SK-N-SH (cell line): ENCODE measurements around the gene NOB1. TPM values are rescaled to one million over a fixed set of nuclear protein-coding genes. Genes with fewer than 3 reads are reported as not detected.
A peak's percentile ranks its signal among the peaks of the same experiment; 100 is the strongest.

Experiments
- CTCF ChIA-PET: fragments of 300-600, 350-600 bp; formaldehyde crosslinking; extraction: SDS; loops from one replicate; lab custom pipeline; 2021; lab: Yijun Ruan, JAX
- POLR2A ChIA-PET: fragments of 350-600 bp; sonication (Branson Sonifier 250); formaldehyde crosslinking; extraction: SDS; loops from one replicate; lab custom pipeline; 2020; ENCODE audit warnings: antibody characterized with exemption, inconsistent platforms; lab: Yijun Ruan, JAX
- DNase-seq: peaks from one replicate; pipeline ENCODE4 v3.0.0; 2012
- H2AFZ ChIP-seq: fragments of 200-600 bp; sonication (generic); 2 replicates; pipeline ENCODE4 v1.8.1; 2016; ENCODE audit warnings: antibody characterized with exemption, mild to moderate bottlenecking, low read depth
- H3F3A ChIP-seq: fragments of 200-600 bp; sonication (generic); replicated peaks from 2 replicates; pipeline ENCODE3; 2016; ENCODE audit warnings: antibody characterized with exemption, mild to moderate bottlenecking; ENCODE audit not compliant: insufficient read depth
- H3K27ac ChIP-seq, 2 experiments: fragments of 200-500 bp in 1 of 2; fragments of 200-600 bp in 1 of 2; sonication (Bioruptor generic) in 1 of 2; sonication (generic), shearing (Covaris generic) in 1 of 2; 2 replicates each; pipeline versions ENCODE4 v1.5.1 to v1.6.1; 2014 to 2016; ENCODE audit warnings: low read depth in 2 of 2, inconsistent platforms in 1 of 2, low read length in 1 of 2, mild to moderate bottlenecking in 1 of 2, mixed read lengths in 1 of 2
- H3K27me3 ChIP-seq: fragments of 200-600 bp; sonication (generic), shearing (Covaris generic); 2 replicates; pipeline ENCODE4 v1.6.1; 2016; ENCODE audit warnings: mixed run types; ENCODE audit not compliant: insufficient read depth
- H3K36me3 ChIP-seq, 2 experiments: fragments of 200-500 bp in 1 of 2; fragments of 200-600 bp in 1 of 2; sonication (Bioruptor generic) in 1 of 2; sonication (generic) in 1 of 2; replicated peaks in 1 of 2; 2 replicates each; pipeline versions ENCODE3 to v1.5.1; 2014 to 2016; ENCODE audit warnings: low read length in 1 of 2, mild to moderate bottlenecking in 1 of 2; ENCODE audit not compliant: insufficient read depth in 2 of 2, control insufficient read depth in 1 of 2
- H3K4me1 ChIP-seq, 2 experiments: fragments of 200-500 bp in 1 of 2; fragments of 200-600 bp in 1 of 2; sonication (Bioruptor generic) in 1 of 2; sonication (generic), shearing (Covaris generic) in 1 of 2; 2 replicates each; pipeline versions ENCODE4 v1.5.1 to v1.6.1; 2014 to 2016; ENCODE audit warnings: low read depth in 1 of 2, low read length in 1 of 2, mixed run types in 1 of 2; ENCODE audit not compliant: insufficient read depth in 2 of 2, control insufficient read depth in 1 of 2
- H3K4me2 ChIP-seq: fragments of 200-600 bp; sonication (generic), shearing (Covaris generic); 2 replicates; pipeline ENCODE4 v1.6.1; 2017; ENCODE audit warnings: mixed run types
- H3K4me3 ChIP-seq, 2 experiments: fragments of 200-500 bp in 1 of 2; fragments of 200-600 bp in 1 of 2; sonication (Bioruptor generic) in 1 of 2; sonication (generic), shearing (Covaris generic) in 1 of 2; 2 replicates each; pipeline versions ENCODE4 v1.5.1 to v1.8.1; 2014 to 2016; ENCODE audit warnings: low read depth in 2 of 2, inconsistent platforms in 1 of 2, low read length in 1 of 2, mild to moderate bottlenecking in 1 of 2, mixed read lengths in 1 of 2, moderate library complexity in 1 of 2
- H3K79me2 ChIP-seq: fragments of 200-600 bp; sonication (generic); 2 replicates; pipeline ENCODE4 v1.8.1; 2017; ENCODE audit warnings: mild to moderate bottlenecking; ENCODE audit not compliant: insufficient read depth
- H3K9ac ChIP-seq: fragments of 200-600 bp; sonication (generic); 2 replicates; pipeline ENCODE4 v1.6.1; 2017; ENCODE audit warnings: mixed run types
- H3K9me2 ChIP-seq: fragments of 200-600 bp; sonication (generic); 2 replicates; pipeline ENCODE4 v1.6.1; 2017; ENCODE audit warnings: mixed run types
- H3K9me3 ChIP-seq: fragments of 200-600 bp; sonication (generic); 2 replicates; pipeline ENCODE4 v1.6.1; 2017; ENCODE audit warnings: mixed run types, mild to moderate bottlenecking, moderate library complexity
- H4K20me1 ChIP-seq: fragments of 200-600 bp; sonication (generic); 2 replicates; pipeline ENCODE4 v1.6.1; 2017; ENCODE audit warnings: mild to moderate bottlenecking, mixed run types; ENCODE audit not compliant: insufficient read depth
- EZH2phosphoT487 ChIP-seq: fragments of 200-600 bp; sonication (generic); IDR thresholded peaks from 2 replicates; pipeline ENCODE4 v1.6.1; 2017; ENCODE audit warnings: low read depth, mixed run types, mild to moderate bottlenecking, antibody characterized with exemption, moderate library complexity, borderline replicate concordance
- FOSL2 ChIP-seq: IDR thresholded peaks from 2 replicates; pipeline ENCODE4 v1.4.0; 2012; ENCODE audit warnings: low read depth, mild to moderate bottlenecking, moderate library complexity, borderline replicate concordance
- GATA2 ChIP-seq: sonication (generic); formaldehyde crosslinking; IDR thresholded peaks from 2 replicates; pipeline ENCODE4 v1.5.0; 2020; ENCODE audit warnings: mild to moderate bottlenecking, missing genetic modification reagents
- JUND ChIP-seq: IDR thresholded peaks from 2 replicates; pipeline ENCODE4 v1.4.0; 2012
- NFIC ChIP-seq: IDR thresholded peaks from 2 replicates; pipeline ENCODE4 v1.4.0; 2012; ENCODE audit warnings: borderline replicate concordance
- RCOR1 ChIP-seq: fragments of 150-350 bp; IDR thresholded peaks from 2 replicates; pipeline ENCODE4 v1.6.1; 2017; ENCODE audit warnings: antibody characterized with exemption, low read length
- SIN3A ChIP-seq: IDR thresholded peaks from 2 replicates; pipeline ENCODE4 v1.6.1; 2012; ENCODE audit warnings: low read depth, mild to moderate bottlenecking, low read length, moderate library complexity, borderline replicate concordance
- SMC3 ChIP-seq: IDR thresholded peaks from 2 replicates; pipeline ENCODE4 v1.6.1; 2012; ENCODE audit warnings: low read depth, low read length, improper control_type of control experiment
- TCF12 ChIP-seq: IDR thresholded peaks from 2 replicates; pipeline ENCODE4 v1.4.0; 2012
- WGBS: methylation state at CpG from one replicate; pipeline ENCODE4 v1.1.6; 2017; ENCODE audit warnings: low lambda C conversion rate; 5-methylcytosine and 5-hydroxymethylcytosine counted together
- polyA plus RNA-seq, 3 experiments: library from polyadenylated mRNA; depleted of rRNA; stranded (reverse); fragments of >200 nt; gene quantifications; 2 replicates each; pipeline ENCODE4 v1.2.3, GENCODE V29; 2012
- TF ChIP-seq, protein P1 (sequence below): fragments of 150-350 bp; IDR thresholded peaks from 2 replicates; pipeline ENCODE4 v1.6.1; 2017; ENCODE audit warnings: antibody characterized with exemption, low read length, low read depth, borderline replicate concordance
- TF ChIP-seq, protein P2 (sequence below): IDR thresholded peaks from 2 replicates; pipeline ENCODE4 v1.4.0; 2012; ENCODE audit warnings: low read depth
- TF ChIP-seq, protein P3 (sequence below): IDR thresholded peaks from 2 replicates; pipeline ENCODE4 v1.6.1; 2012; ENCODE audit warnings: mild to moderate bottlenecking, low read depth, low read length, moderate library complexity

The NOB1 gene
- polyA plus RNA-seq, 1 of the 3 experiments (the other 2 are of a cell fraction): 86.3 TPM

DNA sequence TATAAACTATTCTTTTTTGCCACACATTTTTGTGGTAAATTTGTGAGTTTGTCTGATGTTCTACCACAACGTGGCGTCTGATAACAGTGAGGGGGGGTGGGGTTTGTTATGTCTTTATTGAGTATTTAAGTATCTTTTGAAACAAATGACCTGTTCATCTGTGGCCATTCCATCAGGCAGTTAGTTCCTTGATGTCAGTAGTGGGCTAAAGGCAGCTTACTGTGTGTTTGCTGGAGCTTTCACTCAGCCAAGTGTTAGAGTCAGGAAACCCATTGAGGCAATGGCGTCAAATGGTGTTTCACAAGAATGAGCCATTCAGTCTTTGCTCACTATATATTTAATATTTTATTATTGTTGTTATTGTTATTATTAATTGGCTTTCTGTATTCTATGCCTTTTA lies 56.3 kb downstream of the NOB1 start (continued):
- no peak for TF ChIP-seq JUND
- TF ChIP-seq, protein P1, sequence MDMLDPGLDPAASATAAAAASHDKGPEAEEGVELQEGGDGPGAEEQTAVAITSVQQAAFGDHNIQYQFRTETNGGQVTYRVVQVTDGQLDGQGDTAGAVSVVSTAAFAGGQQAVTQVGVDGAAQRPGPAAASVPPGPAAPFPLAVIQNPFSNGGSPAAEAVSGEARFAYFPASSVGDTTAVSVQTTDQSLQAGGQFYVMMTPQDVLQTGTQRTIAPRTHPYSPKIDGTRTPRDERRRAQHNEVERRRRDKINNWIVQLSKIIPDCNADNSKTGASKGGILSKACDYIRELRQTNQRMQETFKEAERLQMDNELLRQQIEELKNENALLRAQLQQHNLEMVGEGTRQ: no peak
- TF ChIP-seq SMC3: no peak
- TF ChIP-seq RCOR1: no peak
- no peak for TF ChIP-seq TCF12
- no peak for TF ChIP-seq SIN3A
- TF ChIP-seq EZH2phosphoT487: no peak
- TF ChIP-seq, protein P2, sequence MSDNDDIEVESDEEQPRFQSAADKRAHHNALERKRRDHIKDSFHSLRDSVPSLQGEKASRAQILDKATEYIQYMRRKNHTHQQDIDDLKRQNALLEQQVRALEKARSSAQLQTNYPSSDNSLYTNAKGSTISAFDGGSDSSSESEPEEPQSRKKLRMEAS: no peak

DNA sequence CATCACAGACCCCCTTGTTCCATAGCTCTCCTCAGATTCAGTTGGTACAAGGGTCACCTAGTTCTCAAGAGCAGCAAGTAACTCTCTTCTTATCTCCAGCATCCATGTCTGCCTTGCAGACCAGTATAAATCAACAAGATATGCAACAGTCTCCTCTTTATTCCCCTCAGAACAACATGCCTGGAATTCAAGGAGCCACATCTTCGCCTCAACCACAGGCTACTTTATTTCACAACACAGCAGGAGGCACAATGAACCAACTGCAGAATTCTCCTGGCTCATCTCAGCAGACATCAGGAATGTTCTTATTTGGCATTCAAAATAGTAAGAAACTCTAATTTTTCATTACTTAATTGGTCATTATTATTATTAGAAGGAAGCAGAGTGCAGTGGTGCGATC lies 60.8 kb downstream of the NOB1 start:
- no peaks in the 10 kb centered on the region for H3K9me2 ChIP-seq
- H2AFZ ChIP-seq: no peak overlapping the region
- no peaks in the 10 kb centered on the region for H3K4me1 ChIP-seq
- H3K4me2 ChIP-seq: no peak overlapping the region
- no peaks in the 10 kb centered on the region for H4K20me1 ChIP-seq
- DNase-seq: no peak
- peaks cover 83 to 91% of the 10 kb centered on the region in 2 experiments for H3K36me3 ChIP-seq
- WGBS: 97% methylated on average over 2 of the region's 2 CpGs
- no peaks in the 10 kb centered on the region for H3K9me3 ChIP-seq
- peaks cover 32% of the 10 kb centered on the region for H3F3A ChIP-seq
- H3K4me3 ChIP-seq: no peak overlapping the region
- no peak for TF ChIP-seq FOSL2
- no peak for TF ChIP-seq GATA2
- no peak overlapping the region for H3K27ac ChIP-seq
- no peak overlapping the region for H3K9ac ChIP-seq
- peaks cover 24% of the 10 kb centered on the region for H3K79me2 ChIP-seq
- CTCF ChIA-PET: interaction anchor here (0.9 to 1.9 kb wide), 3 partner anchors 15 to 298 kb away, joined by 3 to 6 read pairs (median 4); no protein-coding TSS in a partner anchor
- POLR2A ChIA-PET: no interaction called here
- no peaks in the 10 kb centered on the region for H3K27me3 ChIP-seq

DNA sequence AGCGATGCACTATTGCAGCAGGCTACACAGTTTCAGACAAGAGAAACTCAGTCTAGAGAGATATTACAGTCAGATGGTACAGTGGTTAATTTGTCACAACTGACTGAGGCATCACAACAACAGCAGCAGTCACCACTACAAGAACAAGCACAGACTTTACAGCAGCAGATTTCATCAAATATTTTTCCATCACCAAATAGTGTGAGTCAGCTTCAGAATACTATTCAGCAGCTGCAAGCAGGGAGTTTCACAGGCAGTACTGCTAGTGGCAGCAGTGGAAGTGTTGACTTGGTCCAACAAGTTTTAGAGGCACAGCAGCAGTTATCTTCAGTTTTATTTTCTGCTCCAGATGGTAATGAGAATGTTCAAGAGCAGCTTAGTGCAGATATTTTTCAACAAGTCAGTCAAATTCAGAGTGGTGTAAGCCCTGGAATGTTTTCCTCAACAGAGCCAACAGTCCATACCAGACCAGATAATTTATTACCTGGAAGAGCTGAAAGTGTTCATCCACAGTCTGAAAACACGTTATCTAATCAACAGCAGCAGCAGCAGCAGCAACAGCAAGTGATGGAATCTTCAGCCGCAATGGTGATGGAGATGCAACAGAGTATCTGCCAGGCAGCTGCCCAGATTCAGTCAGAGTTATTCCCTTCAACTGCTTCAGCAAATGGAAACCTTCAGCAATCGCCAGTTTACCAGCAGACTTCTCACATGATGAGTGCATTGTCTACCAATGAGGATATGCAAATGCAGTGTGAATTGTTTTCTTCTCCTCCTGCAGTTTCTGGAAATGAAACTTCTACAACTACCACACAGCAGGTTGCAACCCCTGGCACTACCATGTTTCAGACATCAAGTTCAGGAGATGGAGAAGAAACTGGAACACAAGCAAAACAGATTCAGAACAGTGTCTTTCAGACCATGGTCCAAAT lies 62.5 kb downstream of the NOB1 start:
- CTCF ChIA-PET: no interaction called here
- Histone ChIP-seq H3K79me2 (peaks cover 18% of the 10 kb centered on the region), H3K27me3 (no peaks in the 10 kb centered on the region), H3K4me1 (no peaks in the 10 kb centered on the region), H3K9me3 (no peaks in the 10 kb centered on the region), H3F3A (peaks cover 27% of the 10 kb centered on the region), H3K9ac (no peak overlapping the region), H3K9me2 (no peaks in the 10 kb centered on the region), H2AFZ (no peak overlapping the region), H4K20me1 (no peaks in the 10 kb centered on the region), H3K4me3 (no peak overlapping the region), H3K27ac (peak overlapping the region in 1 of 2 experiments; percentile 45; a peak in 1 of 4 replicates), H3K36me3 (peaks cover 69 to 86% of the 10 kb centered on the region in 2 experiments), H3K4me2 (no peak overlapping the region)
- POLR2A ChIA-PET: no interaction called here
- TF ChIP-seq TCF12 (no peak), NFIC (no peak)
- TF ChIP-seq, protein P3, sequence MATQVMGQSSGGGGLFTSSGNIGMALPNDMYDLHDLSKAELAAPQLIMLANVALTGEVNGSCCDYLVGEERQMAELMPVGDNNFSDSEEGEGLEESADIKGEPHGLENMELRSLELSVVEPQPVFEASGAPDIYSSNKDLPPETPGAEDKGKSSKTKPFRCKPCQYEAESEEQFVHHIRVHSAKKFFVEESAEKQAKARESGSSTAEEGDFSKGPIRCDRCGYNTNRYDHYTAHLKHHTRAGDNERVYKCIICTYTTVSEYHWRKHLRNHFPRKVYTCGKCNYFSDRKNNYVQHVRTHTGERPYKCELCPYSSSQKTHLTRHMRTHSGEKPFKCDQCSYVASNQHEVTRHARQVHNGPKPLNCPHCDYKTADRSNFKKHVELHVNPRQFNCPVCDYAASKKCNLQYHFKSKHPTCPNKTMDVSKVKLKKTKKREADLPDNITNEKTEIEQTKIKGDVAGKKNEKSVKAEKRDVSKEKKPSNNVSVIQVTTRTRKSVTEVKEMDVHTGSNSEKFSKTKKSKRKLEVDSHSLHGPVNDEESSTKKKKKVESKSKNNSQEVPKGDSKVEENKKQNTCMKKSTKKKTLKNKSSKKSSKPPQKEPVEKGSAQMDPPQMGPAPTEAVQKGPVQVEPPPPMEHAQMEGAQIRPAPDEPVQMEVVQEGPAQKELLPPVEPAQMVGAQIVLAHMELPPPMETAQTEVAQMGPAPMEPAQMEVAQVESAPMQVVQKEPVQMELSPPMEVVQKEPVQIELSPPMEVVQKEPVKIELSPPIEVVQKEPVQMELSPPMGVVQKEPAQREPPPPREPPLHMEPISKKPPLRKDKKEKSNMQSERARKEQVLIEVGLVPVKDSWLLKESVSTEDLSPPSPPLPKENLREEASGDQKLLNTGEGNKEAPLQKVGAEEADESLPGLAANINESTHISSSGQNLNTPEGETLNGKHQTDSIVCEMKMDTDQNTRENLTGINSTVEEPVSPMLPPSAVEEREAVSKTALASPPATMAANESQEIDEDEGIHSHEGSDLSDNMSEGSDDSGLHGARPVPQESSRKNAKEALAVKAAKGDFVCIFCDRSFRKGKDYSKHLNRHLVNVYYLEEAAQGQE: no peak
- 87% methylated on average over 4 of the region's 4 CpGs for WGBS
- DNase-seq: no peak
